ENCODE results near the gene LRPPRC.
"Not testable (repeated sequence)": the region's sequence is repeated elsewhere in the genome, so short reads cannot be mapped to it uniquely, and the experiment has no call there.

LRPPRC gene

GRCh38 chr2:43939695-43940256 is 56.0 kb downstream of the LRPPRC start:
- TF ChIP-seq CTCF (IDR thresholded peaks at IDR 0.05; ENCODE audit: extremely low read depth, missing control alignments): no peak
- no peak for DNase-seq (ENCODE audit: low spot score)

GRCh38 chr2:43937269-43937820 is 58.4 kb downstream of the LRPPRC start:
- no peak for DNase-seq (ENCODE audit: low spot score)
- no peak for TF ChIP-seq CTCF (IDR thresholded peaks at IDR 0.05; ENCODE audit: extremely low read depth, missing control alignments)

DNA sequence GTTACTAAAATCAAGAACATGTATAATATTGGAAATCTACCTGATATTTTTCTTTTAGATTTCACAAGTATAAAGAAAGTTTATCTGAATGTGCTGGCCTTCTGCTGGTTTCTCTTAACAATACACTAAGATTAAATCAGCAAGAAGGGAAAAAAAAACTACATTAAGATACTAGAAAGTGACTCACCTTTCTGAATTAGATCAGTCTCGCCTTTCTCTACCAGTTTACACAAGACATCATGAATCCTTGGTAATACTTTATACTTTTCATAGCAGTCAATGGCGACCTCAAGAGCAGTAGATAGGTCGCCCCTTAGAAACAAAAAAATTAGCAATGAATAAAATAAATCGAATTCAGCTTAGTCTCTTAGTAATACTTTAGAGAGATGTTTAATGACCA is 61.2 kb downstream of the LRPPRC start:
- no peak for DNase-seq (ENCODE audit: low spot score)
- no peak for TF ChIP-seq CTCF (IDR thresholded peaks at IDR 0.05; ENCODE audit: extremely low read depth, missing control alignments)

- DNase-seq (ENCODE audit: low spot score): no peak
- no peak for TF ChIP-seq CTCF (IDR thresholded peaks at IDR 0.05; ENCODE audit: extremely low read depth, missing control alignments)
Observed at GRCh38 chr2:43931293-43931692, 64.5 kb downstream of the LRPPRC start.

- DNase-seq (ENCODE audit: low spot score): peak; percentile 24
- no peak for TF ChIP-seq CTCF (IDR thresholded peaks at IDR 0.05; ENCODE audit: extremely low read depth, missing control alignments)
Observed at GRCh38 chr2:43927442-43927841, 68.3 kb downstream of the LRPPRC start.

- no peak for TF ChIP-seq CTCF (IDR thresholded peaks at IDR 0.05; ENCODE audit: extremely low read depth, missing control alignments)
- DNase-seq (ENCODE audit: low spot score): no peak
Observed at GRCh38 chr2:43925431-43925830, 70.4 kb downstream of the LRPPRC start.

- TF ChIP-seq CTCF (IDR thresholded peaks at IDR 0.05; ENCODE audit: extremely low read depth, missing control alignments): no peak
- DNase-seq (ENCODE audit: low spot score): no peak
Observed at GRCh38 chr2:43924463-43924862, 71.3 kb downstream of the LRPPRC start.

DNA sequence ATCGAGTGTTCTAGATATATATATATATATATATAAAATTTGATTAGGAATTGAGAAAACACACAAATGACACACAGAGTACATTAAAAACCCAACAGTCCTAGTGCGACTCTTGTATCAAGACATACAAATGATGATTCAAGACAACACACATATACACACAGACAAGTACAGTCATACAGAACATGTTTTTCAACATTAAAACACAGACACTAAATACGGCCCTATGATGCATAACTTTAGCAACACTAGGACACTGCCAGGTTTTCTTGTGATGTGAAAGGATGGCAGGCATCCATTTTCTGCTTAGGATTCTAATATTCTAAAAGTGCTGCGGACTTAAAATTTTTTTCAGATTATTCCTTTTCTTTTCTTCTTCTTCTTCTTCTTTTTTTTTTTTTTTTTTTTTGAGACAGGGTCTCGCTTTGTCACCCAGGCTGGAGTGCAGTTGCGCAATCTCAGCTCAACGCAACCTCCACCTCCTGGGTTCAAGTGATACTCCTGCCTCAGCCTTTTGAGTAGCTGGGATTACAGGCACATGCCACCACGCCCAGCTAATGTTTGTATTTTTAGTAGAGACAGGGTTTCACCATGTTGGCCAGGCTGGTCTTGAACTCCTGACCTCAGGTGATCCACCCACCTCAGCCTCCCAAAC is 84.5 kb downstream of the LRPPRC start:
- not testable (repeated sequence) for DNase-seq (ENCODE audit: low spot score)
